ENCODE data around the gene MCRIP1.

GRCh38 chr17:81829858-81830257 lies 3.2 kb downstream of the MCRIP1 start:
- TF ChIP-seq, protein P1, sequence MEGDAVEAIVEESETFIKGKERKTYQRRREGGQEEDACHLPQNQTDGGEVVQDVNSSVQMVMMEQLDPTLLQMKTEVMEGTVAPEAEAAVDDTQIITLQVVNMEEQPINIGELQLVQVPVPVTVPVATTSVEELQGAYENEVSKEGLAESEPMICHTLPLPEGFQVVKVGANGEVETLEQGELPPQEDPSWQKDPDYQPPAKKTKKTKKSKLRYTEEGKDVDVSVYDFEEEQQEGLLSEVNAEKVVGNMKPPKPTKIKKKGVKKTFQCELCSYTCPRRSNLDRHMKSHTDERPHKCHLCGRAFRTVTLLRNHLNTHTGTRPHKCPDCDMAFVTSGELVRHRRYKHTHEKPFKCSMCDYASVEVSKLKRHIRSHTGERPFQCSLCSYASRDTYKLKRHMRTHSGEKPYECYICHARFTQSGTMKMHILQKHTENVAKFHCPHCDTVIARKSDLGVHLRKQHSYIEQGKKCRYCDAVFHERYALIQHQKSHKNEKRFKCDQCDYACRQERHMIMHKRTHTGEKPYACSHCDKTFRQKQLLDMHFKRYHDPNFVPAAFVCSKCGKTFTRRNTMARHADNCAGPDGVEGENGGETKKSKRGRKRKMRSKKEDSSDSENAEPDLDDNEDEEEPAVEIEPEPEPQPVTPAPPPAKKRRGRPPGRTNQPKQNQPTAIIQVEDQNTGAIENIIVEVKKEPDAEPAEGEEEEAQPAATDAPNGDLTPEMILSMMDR (IDR thresholded peaks at IDR 0.05): no peak
- TF ChIP-seq REST (IDR thresholded peaks at IDR 0.05; ENCODE audit: insufficient read depth in 1 of 2, low read depth in 2 of 2, low read length in 1 of 2) (no peak), POLR2AphosphoS5 (IDR thresholded peaks at IDR 0.05; ENCODE audit: low read depth, low read length) (no peak), TCF7L2 (IDR thresholded peaks at IDR 0.05; ENCODE audit: low read depth, low read length) (no peak), SIN3A (IDR thresholded peaks at IDR 0.05; ENCODE audit: borderline replicate concordance, insufficient read depth, low read depth, low read length) (no peak)
